Measurements from ENCODE around the gene THAP10.

THAP10 gene

GRCh38 chr15:70853318-70853972 lies 38.8 kb downstream of the THAP10 start:
- peak overlapping the region; percentile 28 for H3K27ac ChIP-seq (ENCODE audit: low read depth, low read length)

GRCh38 chr15:70852501-70853317 lies 39.5 kb downstream of the THAP10 start:
- peak overlapping the region; percentile 71 for H3K4me3 ChIP-seq (ENCODE audit: low read depth, low read length)
- peaks cover 8% of the 10 kb centered on the region for H3K4me1 ChIP-seq (ENCODE audit: control insufficient read depth, insufficient read depth, low read length)
- peak overlapping the region; percentile 28 for H3K27ac ChIP-seq (ENCODE audit: low read depth, low read length)
- H3K9ac ChIP-seq (ENCODE audit: low read depth, low read length) = no peak overlapping the region
- H3K9me3 ChIP-seq (ENCODE audit: control insufficient read depth, insufficient read depth, low read length) = no peaks in the 10 kb centered on the region
- H3K36me3 ChIP-seq (ENCODE audit: control insufficient read depth, insufficient read depth, low read length) = 0 out of 2 replicates have a peak, but pooled peaks cover 9% of the 10 kb centered on the region
- H3K27me3 ChIP-seq (ENCODE audit: control insufficient read depth, insufficient read depth, low read length) = 0 out of 2 replicates have a peak, but pooled peaks cover 6% of the 10 kb centered on the region

More at GRCh38 chr15:70853318-70853972, 38.8 kb downstream of the THAP10 start:
- Histone ChIP-seq H3K9ac (ENCODE audit: low read depth, low read length) (peak overlapping the region; percentile 13; the same call in 1 of the 2 replicates), H3K36me3 (ENCODE audit: control insufficient read depth, insufficient read depth, low read length) (0 out of 2 replicates have a peak, but pooled peaks cover 9% of the 10 kb centered on the region), H3K4me3 (ENCODE audit: low read depth, low read length) (peak overlapping the region; percentile 71), H3K27me3 (ENCODE audit: control insufficient read depth, insufficient read depth, low read length) (0 out of 2 replicates have a peak, but pooled peaks cover 6% of the 10 kb centered on the region), H3K9me3 (ENCODE audit: control insufficient read depth, insufficient read depth, low read length) (no peaks in the 10 kb centered on the region), H3K4me1 (ENCODE audit: control insufficient read depth, insufficient read depth, low read length) (peaks cover 8% of the 10 kb centered on the region)

GRCh38 chr15:70851889-70852288 lies 40.3 kb downstream of the THAP10 start:
- Histone ChIP-seq H3K4me3 (ENCODE audit: low read depth, low read length) (no peak overlapping the region), H3K27ac (ENCODE audit: low read depth, low read length) (no peak overlapping the region), H3K4me1 (ENCODE audit: control insufficient read depth, insufficient read depth, low read length) (peaks cover 8% of the 10 kb centered on the region)

GRCh38 chr15:70845602-70846360 lies 46.5 kb downstream of the THAP10 start:
- no peaks in the 10 kb centered on the region for H3K4me1 ChIP-seq (ENCODE audit: control insufficient read depth, insufficient read depth, low read length)
- H3K9me3 ChIP-seq (ENCODE audit: control insufficient read depth, insufficient read depth, low read length) = no peaks in the 10 kb centered on the region
- H3K36me3 ChIP-seq (ENCODE audit: control insufficient read depth, insufficient read depth, low read length) = 0 out of 2 replicates have a peak, but pooled peaks cover 4% of the 10 kb centered on the region
- no peak overlapping the region for H3K27ac ChIP-seq (ENCODE audit: low read depth, low read length)
- no peak overlapping the region for H3K9ac ChIP-seq (ENCODE audit: low read depth, low read length)
- H3K4me3 ChIP-seq (ENCODE audit: low read depth, low read length) = no peak overlapping the region
- no peaks in the 10 kb centered on the region for H3K27me3 ChIP-seq (ENCODE audit: control insufficient read depth, insufficient read depth, low read length)

More at GRCh38 chr15:70851889-70852288, 40.3 kb downstream of the THAP10 start:
- Histone ChIP-seq H3K9me3 (ENCODE audit: control insufficient read depth, insufficient read depth, low read length) (no peaks in the 10 kb centered on the region), H3K27me3 (ENCODE audit: control insufficient read depth, insufficient read depth, low read length) (0 out of 2 replicates have a peak, but pooled peaks cover 6% of the 10 kb centered on the region), H3K36me3 (ENCODE audit: control insufficient read depth, insufficient read depth, low read length) (0 out of 2 replicates have a peak, but pooled peaks cover 9% of the 10 kb centered on the region), H3K9ac (ENCODE audit: low read depth, low read length) (no peak overlapping the region)

- no peaks in the 10 kb centered on the region for H3K27me3 ChIP-seq (ENCODE audit: control insufficient read depth, insufficient read depth, low read length)
- peaks cover 17% of the 10 kb centered on the region for H3K36me3 ChIP-seq (ENCODE audit: control insufficient read depth, insufficient read depth, low read length)
- H3K4me3 ChIP-seq (ENCODE audit: low read depth, low read length) = no peak overlapping the region
- H3K9me3 ChIP-seq (ENCODE audit: control insufficient read depth, insufficient read depth, low read length) = no peaks in the 10 kb centered on the region
- H3K4me1 ChIP-seq (ENCODE audit: control insufficient read depth, insufficient read depth, low read length) = peaks cover 13% of the 10 kb centered on the region
- no peak overlapping the region for H3K27ac ChIP-seq (ENCODE audit: low read depth, low read length)
- H3K9ac ChIP-seq (ENCODE audit: low read depth, low read length) = no peak overlapping the region
Observed at GRCh38 chr15:70837476-70837875, 54.8 kb downstream of the THAP10 start.

GRCh38 chr15:70835841-70836240 lies 56.4 kb downstream of the THAP10 start:
- H3K9me3 ChIP-seq (ENCODE audit: control insufficient read depth, insufficient read depth, low read length) = no peaks in the 10 kb centered on the region
- H3K27ac ChIP-seq (ENCODE audit: low read depth, low read length) = no peak overlapping the region
- H3K4me3 ChIP-seq (ENCODE audit: low read depth, low read length) = no peak overlapping the region
- no peaks in the 10 kb centered on the region for H3K27me3 ChIP-seq (ENCODE audit: control insufficient read depth, insufficient read depth, low read length)
- peaks cover 13% of the 10 kb centered on the region for H3K4me1 ChIP-seq (ENCODE audit: control insufficient read depth, insufficient read depth, low read length)
- peaks cover 26% of the 10 kb centered on the region for H3K36me3 ChIP-seq (ENCODE audit: control insufficient read depth, insufficient read depth, low read length)
- no peak overlapping the region for H3K9ac ChIP-seq (ENCODE audit: low read depth, low read length)

- peaks cover 26% of the 10 kb centered on the region for H3K36me3 ChIP-seq (ENCODE audit: control insufficient read depth, insufficient read depth, low read length)
Observed at GRCh38 chr15:70835415-70835814, 56.8 kb downstream of the THAP10 start.

GRCh38 chr15:70834999-70835398 lies 57.2 kb downstream of the THAP10 start:
- H3K4me3 ChIP-seq (ENCODE audit: low read depth, low read length) = no peak overlapping the region
- H3K36me3 ChIP-seq (ENCODE audit: control insufficient read depth, insufficient read depth, low read length) = peaks cover 26% of the 10 kb centered on the region
- no peaks in the 10 kb centered on the region for H3K9me3 ChIP-seq (ENCODE audit: control insufficient read depth, insufficient read depth, low read length)
- no peak overlapping the region for H3K9ac ChIP-seq (ENCODE audit: low read depth, low read length)
- H3K4me1 ChIP-seq (ENCODE audit: control insufficient read depth, insufficient read depth, low read length) = peaks cover 13% of the 10 kb centered on the region
- no peak overlapping the region for H3K27ac ChIP-seq (ENCODE audit: low read depth, low read length)
- H3K27me3 ChIP-seq (ENCODE audit: control insufficient read depth, insufficient read depth, low read length) = no peaks in the 10 kb centered on the region

More at GRCh38 chr15:70835415-70835814, 56.8 kb downstream of the THAP10 start:
- Histone ChIP-seq H3K4me1 (ENCODE audit: control insufficient read depth, insufficient read depth, low read length) (peaks cover 13% of the 10 kb centered on the region), H3K27ac (ENCODE audit: low read depth, low read length) (no peak overlapping the region), H3K9me3 (ENCODE audit: control insufficient read depth, insufficient read depth, low read length) (no peaks in the 10 kb centered on the region), H3K4me3 (ENCODE audit: low read depth, low read length) (no peak overlapping the region), H3K9ac (ENCODE audit: low read depth, low read length) (no peak overlapping the region), H3K27me3 (ENCODE audit: control insufficient read depth, insufficient read depth, low read length) (no peaks in the 10 kb centered on the region)

- H3K36me3 ChIP-seq (ENCODE audit: control insufficient read depth, insufficient read depth, low read length) = peaks cover 26% of the 10 kb centered on the region
- no peak overlapping the region for H3K4me3 ChIP-seq (ENCODE audit: low read depth, low read length)
- H3K27ac ChIP-seq (ENCODE audit: low read depth, low read length) = peak overlapping the region; percentile 72
- H3K9me3 ChIP-seq (ENCODE audit: control insufficient read depth, insufficient read depth, low read length) = no peaks in the 10 kb centered on the region
- H3K27me3 ChIP-seq (ENCODE audit: control insufficient read depth, insufficient read depth, low read length) = no peaks in the 10 kb centered on the region
- peaks cover 13% of the 10 kb centered on the region for H3K4me1 ChIP-seq (ENCODE audit: control insufficient read depth, insufficient read depth, low read length)
- H3K9ac ChIP-seq (ENCODE audit: low read depth, low read length) = no peak overlapping the region
Observed at GRCh38 chr15:70833861-70834765, 58.1 kb downstream of the THAP10 start.

- Histone ChIP-seq H3K9ac (ENCODE audit: low read depth, low read length) (no peak overlapping the region), H3K36me3 (ENCODE audit: control insufficient read depth, insufficient read depth, low read length) (peaks cover 26% of the 10 kb centered on the region), H3K4me1 (ENCODE audit: control insufficient read depth, insufficient read depth, low read length) (peaks cover 13% of the 10 kb centered on the region), H3K27me3 (ENCODE audit: control insufficient read depth, insufficient read depth, low read length) (no peaks in the 10 kb centered on the region), H3K9me3 (ENCODE audit: control insufficient read depth, insufficient read depth, low read length) (no peaks in the 10 kb centered on the region), H3K4me3 (ENCODE audit: low read depth, low read length) (no peak overlapping the region), H3K27ac (ENCODE audit: low read depth, low read length) (peak overlapping the region; percentile 72)
Observed at GRCh38 chr15:70833422-70833821, 58.8 kb downstream of the THAP10 start.
